Measurements from ENCODE around the gene FAM20A.
"Not testable (repeated sequence)": the region's sequence is repeated elsewhere in the genome, so short reads cannot be mapped to it uniquely, and the experiment has no call there.

Gene FAM20A

DNA sequence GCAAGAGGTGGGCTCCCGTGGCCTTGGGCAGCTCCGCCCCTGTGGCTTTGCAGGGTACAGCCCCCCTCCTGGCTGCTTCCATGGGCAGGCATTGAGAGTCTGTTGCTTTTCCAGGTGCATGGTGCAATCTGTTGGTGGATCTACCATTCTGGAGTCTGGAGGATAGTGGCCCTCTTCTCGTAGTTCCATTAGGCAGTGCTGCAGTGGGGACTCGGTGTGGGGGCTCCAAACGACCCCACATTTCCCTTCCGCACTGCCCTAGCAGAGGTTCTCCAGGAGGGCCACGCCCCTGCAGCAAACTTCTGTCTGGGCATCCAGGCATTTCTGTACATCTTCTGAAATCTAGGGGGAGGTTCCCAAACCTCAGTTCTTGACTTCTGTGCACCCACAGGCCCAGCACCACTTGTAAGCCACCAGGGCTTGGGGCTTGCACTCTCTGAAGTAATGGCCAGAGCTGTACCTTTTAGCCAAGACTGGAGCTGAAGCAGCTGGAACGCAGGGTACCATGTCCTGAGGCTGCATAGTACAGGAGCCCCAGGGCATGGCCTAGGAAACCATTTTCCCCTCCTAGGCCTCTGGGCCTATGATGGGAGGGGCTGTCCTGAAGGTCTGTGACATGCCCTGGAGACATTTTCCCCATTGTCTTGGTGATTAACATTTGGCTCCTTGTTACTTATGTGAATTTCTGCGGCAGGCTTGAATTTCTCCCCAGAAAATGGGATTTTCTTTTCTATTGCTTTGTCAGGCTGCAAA is 82.9 kb downstream of the FAM20A start:
- DNase-seq = no peak

GRCh38 chr17:68517605-68518004 is 83.6 kb downstream of the FAM20A start:
- DNase-seq = not testable (repeated sequence)

- no peak for DNase-seq
Measured at GRCh38 chr17:68516732-68517131, 84.4 kb downstream of the FAM20A start.

DNA sequence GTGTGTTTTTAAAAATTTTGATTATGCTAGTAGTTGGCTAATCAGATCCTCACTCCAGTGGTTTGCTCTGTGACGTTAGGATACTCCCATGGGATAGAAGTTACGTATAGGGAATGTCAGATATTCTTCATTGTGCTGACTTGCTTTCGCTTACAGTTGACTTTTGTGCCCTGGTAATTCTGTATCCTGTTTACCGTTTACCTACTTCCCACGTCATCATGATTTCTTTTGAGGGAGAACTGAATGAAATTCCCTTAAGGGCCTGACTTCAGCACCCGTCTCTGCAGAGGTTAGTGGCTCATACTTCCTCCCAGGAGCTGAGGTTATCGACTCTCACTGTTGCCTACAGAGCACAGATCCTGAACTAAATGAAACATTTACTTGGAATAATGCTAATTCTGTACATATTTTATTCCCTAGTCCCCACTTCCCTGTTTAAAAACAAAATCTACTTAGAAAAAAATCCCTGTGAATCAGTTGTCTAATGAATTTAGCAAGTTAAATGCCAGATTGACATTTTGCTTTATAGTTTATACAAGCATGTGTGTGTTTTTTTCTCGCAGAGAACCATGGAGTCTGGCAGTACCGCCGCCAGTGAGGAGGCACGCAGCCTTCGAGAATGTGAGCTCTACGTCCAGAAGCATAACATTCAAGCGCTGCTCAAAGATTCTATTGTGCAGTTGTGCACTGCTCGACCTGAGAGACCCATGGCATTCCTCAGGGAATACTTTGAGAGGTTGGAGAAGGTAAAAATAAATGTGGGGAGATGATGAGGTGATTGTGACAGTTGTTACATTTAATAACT is 86.1 kb downstream of the FAM20A start:
- DNase-seq = no peak

GRCh38 chr17:68513932-68514331 is 87.2 kb downstream of the FAM20A start:
- DNase-seq = no peak

DNA sequence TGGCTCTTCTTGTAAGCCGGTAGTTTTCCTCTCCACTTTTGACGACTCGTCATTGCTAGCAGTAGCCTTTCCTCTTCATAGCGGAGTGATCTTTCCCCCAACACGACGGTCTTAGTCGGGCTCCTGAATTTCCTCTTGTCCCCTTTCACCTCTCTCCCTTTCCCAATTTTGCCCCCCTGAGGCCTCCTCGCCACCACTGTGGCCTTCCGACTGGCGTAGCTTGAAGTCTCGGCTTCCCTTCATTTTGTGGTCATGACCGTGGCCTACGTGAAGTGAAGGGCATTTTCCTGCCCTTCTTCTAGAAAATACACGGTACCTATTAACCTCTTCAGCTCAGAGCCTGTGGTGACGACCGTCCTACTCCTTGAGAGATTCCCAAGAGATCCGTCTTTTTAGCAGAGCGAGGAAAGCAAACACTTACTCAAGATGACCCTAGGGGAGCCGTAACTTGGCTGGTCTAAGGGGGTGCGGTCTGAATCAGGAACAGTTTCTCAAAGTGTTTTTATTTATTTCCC is 88.2 kb downstream of the FAM20A start:
- DNase-seq = no peak

DNA sequence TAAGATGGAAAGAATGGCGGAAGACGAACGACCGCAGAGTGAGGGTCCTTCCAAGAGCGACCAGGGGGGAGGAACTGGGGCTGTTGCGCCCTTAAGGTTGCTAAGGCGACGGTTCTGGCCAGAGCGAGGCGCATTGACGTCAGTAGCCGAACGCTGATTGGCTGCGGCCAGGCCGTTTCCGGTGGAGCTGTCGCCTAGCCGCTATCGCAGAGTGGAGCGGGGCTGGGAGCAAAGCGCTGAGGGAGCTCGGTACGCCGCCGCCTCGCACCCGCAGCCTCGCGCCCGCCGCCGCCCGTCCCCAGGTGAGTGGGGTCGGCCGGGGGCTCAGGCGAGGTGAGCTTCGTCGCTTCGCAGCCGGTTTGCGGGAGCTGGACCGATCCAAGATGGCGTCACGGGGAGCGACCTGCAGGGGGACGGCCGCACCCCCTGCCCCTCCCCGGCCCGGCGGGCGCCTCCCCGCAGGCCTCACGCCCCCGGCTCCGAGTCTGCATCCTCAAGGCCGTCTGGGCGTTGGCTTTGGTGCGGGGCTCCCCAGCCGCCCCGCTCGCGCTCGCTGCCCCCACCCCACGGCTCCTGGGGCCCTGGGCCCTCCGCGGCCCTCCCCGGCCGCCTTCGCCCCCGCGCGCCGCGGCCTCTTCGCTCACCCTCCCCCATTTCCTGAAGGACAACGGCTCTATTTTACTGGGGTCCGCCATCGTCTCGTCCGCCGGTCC is 88.8 kb downstream of the FAM20A start, which contains the start of gene PRKAR1A:
PRKAR1A (plus strand) TSS at position 184 of the 713 bp plus-strand sequence. CDS start 2,970 bp downstream, outside the sequence.
- DNase-seq = peak; percentile 88

DNA sequence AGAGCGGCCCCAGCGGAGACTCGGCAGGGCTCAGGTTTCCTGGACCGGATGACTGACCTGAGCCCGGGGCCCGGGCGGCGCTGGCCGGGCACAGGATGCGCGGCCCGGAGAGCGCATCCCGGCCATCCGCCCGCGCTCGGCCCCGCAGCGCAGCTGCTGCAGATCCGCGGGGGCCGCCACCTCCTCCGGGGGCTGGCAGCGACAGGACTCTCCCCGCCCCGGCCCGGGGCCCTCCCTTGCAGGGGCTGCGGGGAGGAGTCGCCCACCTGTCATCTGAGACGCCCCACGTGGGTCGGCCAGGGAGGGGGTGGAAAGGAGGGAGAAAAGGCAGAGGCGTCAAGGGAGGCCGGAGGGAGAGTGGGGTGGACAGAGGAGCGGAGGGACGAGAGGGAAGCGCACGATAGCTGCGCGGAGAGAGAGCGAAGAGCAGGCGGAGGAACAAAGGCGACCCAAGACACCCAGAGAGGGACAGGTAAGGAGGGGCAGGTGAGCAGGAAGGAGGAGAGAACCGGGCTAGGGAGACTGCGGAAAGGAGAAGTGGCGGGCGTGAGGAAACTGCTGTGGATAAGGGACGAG is 89.4 kb downstream of the FAM20A start:
- peak; percentile 62 for DNase-seq

GRCh38 chr17:68511254-68511670 is 89.9 kb downstream of the FAM20A start:
- no peak for DNase-seq

- DNase-seq = no peak
Measured at GRCh38 chr17:68509141-68510057, 91.8 kb downstream of the FAM20A start.

DNA sequence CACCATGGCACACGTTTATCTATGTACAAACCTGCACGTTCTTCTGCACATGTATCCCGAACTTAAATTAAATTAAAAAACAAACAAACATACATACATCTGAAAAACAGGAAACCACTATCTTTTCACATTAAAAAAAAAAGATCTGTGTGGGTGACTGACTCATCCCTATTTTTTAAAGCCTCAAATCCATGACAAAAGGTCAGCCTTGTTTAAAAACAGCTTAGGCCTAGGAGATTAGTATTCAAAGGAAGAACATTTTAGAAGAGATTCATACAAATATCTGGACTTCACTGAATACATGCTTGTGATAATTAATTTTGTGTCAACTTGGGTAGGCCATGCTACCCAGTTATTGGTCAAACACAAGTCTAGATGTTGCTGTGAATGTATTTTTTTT is 93.6 kb downstream of the FAM20A start:
- no peak for DNase-seq

GRCh38 chr17:68505951-68506350 is 95.2 kb downstream of the FAM20A start:
- no peak for DNase-seq

GRCh38 chr17:68501074-68501473 is 100.1 kb downstream of the FAM20A start:
- no peak for DNase-seq

DNA sequence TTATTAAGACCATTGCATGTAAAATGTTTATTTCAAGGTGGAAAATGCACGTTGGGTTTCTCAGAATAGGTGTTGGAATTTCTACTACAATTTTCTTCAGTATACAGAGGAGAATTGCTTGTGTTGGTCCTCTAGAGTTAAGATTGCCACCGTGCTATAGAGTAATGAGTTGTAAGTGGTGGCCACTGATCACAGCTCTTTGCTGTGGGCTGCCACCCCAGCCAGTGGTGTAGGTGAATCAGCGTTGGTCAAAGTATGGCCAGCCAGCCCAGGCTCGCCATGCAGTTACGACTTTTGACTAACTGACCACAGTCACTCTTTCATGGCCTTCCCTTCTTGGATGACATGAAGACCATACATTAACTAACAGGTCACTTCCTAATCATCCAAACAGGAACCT is 101.6 kb downstream of the FAM20A start:
- no peak for DNase-seq

DNA sequence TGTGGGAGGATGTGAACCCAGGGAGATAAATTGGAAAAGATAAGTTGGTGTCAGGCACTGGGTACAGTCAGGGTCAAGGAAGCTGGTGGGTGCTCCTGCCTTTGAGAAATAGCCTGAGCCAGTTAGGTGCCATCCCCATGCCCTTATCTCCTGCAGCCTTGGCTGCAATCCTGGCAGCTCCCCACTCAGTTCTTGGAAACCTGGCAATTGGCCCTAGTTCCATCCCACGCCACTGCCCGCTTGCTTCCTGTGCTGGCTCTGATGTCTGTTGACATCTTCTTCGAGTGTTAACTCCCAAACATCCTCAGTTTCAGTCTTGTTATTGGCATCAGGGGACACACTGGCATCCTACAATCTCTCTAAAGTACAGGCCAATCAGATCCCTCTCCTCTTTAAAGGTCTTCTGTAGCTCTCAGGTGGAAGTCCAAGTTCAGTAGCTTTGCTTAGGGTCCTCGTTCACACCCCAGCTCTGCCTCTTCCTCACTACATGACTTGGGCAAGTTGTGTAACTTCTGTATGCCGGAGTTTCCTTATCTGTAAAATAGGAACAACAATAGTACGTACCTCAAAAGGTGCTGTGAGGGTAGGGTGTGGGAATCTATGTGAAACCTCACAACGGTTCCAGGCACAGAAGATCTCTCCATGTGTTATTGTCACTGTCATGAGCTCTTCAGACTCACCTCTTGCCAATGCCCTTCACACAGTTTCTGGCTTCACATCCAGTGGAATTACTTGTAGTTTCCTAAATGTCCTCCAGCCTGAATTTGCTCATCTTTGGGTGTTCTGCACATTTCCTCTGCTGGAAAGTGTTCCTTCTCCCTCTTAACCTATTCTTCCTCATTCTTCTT is 102.5 kb downstream of the FAM20A start:
- no peak for DNase-seq

- no peak for DNase-seq
Measured at GRCh38 chr17:68497885-68498319, 103.3 kb downstream of the FAM20A start.

DNA sequence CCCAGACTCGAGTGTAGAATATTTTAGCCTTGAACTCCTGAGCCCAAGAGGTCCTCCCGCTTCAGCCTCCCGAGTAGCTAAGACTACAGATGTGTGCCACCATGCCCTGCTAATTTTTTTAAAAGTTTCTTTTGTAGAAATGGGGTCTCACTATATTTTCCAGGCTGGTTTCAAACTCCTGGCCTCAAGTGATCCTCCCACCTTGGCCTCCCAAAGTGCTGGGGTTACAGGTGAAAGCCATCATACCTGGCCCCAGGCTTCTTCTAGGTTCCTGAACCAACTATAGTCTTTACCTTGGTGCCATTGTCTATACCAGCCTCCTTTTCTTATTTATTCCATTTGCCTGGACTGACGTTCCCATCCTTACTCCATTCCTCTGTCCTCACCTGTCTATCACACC is 106.1 kb downstream of the FAM20A start:
- no peak for DNase-seq

- DNase-seq = not testable (repeated sequence)
Measured at GRCh38 chr17:68492394-68493054, 108.6 kb downstream of the FAM20A start.

DNA sequence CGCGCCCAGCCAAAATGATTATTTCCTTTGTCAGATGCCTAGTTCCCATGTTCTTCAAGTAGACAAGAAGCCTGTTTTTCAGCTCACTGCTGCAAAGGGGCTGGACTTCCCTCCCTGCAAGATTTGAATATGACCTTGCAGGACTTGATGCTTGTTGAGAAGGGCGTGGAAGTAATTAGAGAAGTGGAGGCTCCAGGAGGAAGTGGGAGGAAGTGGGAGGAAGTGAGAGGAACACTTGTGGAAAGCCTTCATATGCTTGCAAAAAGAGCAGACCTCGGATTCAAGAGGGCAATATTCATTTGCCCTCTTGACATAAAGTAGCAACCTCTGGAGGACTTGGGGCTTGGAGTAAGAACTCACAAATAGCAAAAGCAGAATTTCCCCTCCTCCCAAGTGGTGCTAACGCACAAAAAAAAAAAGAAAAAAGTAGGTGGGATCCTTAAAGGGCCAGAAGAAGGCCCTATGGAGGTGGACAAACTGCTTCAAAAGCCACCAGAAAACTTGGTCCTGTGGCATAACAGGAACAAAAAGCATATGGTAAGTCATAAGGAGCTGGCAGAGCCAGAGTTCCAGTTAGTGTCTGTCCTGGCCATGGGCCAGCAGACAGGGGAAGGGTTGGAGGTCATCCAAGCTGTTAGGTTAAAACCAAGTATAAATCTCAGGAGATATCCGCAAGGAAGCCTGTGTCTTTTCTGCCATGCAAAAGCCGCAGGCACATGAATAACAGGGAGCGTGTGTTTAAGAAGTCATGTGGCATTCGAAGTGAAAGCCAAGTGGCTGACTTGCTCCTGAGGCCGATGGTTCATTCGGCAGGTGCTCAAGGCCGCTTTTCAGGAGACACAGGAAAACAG is 109.6 kb downstream of the FAM20A start:
- no peak for DNase-seq

Data from stimulated activated CD4-positive, alpha-beta T cell treated with anti-CD3 and anti-CD28 coated beads, Interleukin-1b, Interleukin-23, amount 100 ng/mL, for 48 hours (primary cell).